Mesenchymal stem cell (in vitro differentiated cells and primary cell): ENCODE measurements around the gene SPATA22.
"Not testable (repeated sequence)": the region's sequence is repeated elsewhere in the genome, so short reads cannot be mapped to it uniquely, and the experiment has no call there.

Source experiments
- DNase-seq: peaks from one replicate; pipeline ENCODE4 v3.0.0-alpha.2; 2013
- H2AFZ ChIP-seq: one replicate; pipeline ENCODE4 v1.6.1; 2013; ENCODE audit warnings: low read depth, mild to moderate bottlenecking, control low read depth, inconsistent platforms, low read length, moderate library complexity
- H2AK5ac ChIP-seq: 2 replicates; pipeline ENCODE4 v1.6.1; 2013; ENCODE audit warnings: low read length, moderate library complexity, mild to moderate bottlenecking, inconsistent platforms; ENCODE audit not compliant: severe bottlenecking
- H2BK120ac ChIP-seq: one replicate; pipeline ENCODE4 v1.6.1; 2013; ENCODE audit warnings: low read depth, mild to moderate bottlenecking, inconsistent platforms, low read length, moderate library complexity
- H2BK12ac ChIP-seq, 2 experiments: one replicate each; pipeline ENCODE4 v1.6.1; 2013; ENCODE audit warnings: inconsistent platforms in 2 of 2, low read length in 2 of 2, mild to moderate bottlenecking in 2 of 2, moderate library complexity in 2 of 2, control low read depth in 1 of 2
- H2BK15ac ChIP-seq: one replicate; pipeline ENCODE4 v1.6.1; 2013; ENCODE audit warnings: mild to moderate bottlenecking, low read depth, inconsistent platforms; ENCODE audit not compliant: poor library complexity, severe bottlenecking
- H2BK5ac ChIP-seq: 2 replicates; pipeline ENCODE4 v1.6.1; 2013; ENCODE audit warnings: low read depth, mild to moderate bottlenecking, low read length, control low read depth, inconsistent platforms; ENCODE audit not compliant: poor library complexity, severe bottlenecking
- H3K14ac ChIP-seq, 2 experiments: one replicate each; pipeline ENCODE4 v1.6.1; 2013; ENCODE audit warnings: inconsistent platforms in 2 of 2, low read length in 2 of 2, control low read depth in 1 of 2, mild to moderate bottlenecking in 1 of 2, moderate library complexity in 1 of 2
- H3K18ac ChIP-seq, 2 experiments: one replicate each; pipeline ENCODE4 v1.6.1; 2013; ENCODE audit warnings: inconsistent platforms in 2 of 2, low read length in 2 of 2, control low read depth in 1 of 2, low read depth in 1 of 2, mild to moderate bottlenecking in 1 of 2
- H3K23ac ChIP-seq, 2 experiments: one replicate each; pipeline ENCODE4 v1.6.1; 2013; ENCODE audit warnings: inconsistent platforms in 2 of 2, low read length in 2 of 2, mild to moderate bottlenecking in 2 of 2, moderate library complexity in 2 of 2, control low read depth in 1 of 2
- H3K27ac ChIP-seq: 2 replicates; pipeline ENCODE4 v1.5.1; 2013; ENCODE audit warnings: mild to moderate bottlenecking, moderate library complexity, low read length, control low read depth, inconsistent platforms; ENCODE audit not compliant: poor library complexity, severe bottlenecking
- H3K27me3 ChIP-seq, 2 experiments: 2 replicates each; pipeline versions ENCODE4 v1.6.1 to v1.7.0; 2013; ENCODE audit warnings: low read length in 2 of 2, mild to moderate bottlenecking in 2 of 2, moderate library complexity in 2 of 2, control low read depth in 1 of 2, inconsistent platforms in 1 of 2; ENCODE audit not compliant: control insufficient read depth in 1 of 2, insufficient read depth in 1 of 2
- H3K36me3 ChIP-seq, 2 experiments: 2 replicates each; pipeline versions ENCODE4 v1.6.1 to v1.7.0; 2013; ENCODE audit warnings: low read length in 2 of 2, control low read depth in 1 of 2, inconsistent platforms in 1 of 2, low read depth in 1 of 2, mild to moderate bottlenecking in 1 of 2; ENCODE audit not compliant: insufficient read depth in 2 of 2, control insufficient read depth in 1 of 2
- H3K4ac ChIP-seq, 2 experiments: one replicate each; pipeline ENCODE4 v1.6.1; 2013; ENCODE audit warnings: inconsistent platforms in 2 of 2, low read length in 2 of 2, mild to moderate bottlenecking in 2 of 2, moderate library complexity in 2 of 2, control low read depth in 1 of 2, low read depth in 1 of 2
- H3K4me1 ChIP-seq: 2 replicates; pipeline ENCODE4 v1.6.1; 2013; ENCODE audit warnings: low read depth, low read length, control low read depth; ENCODE audit not compliant: control insufficient read depth, insufficient read depth
- H3K4me2 ChIP-seq: 2 replicates; pipeline ENCODE4 v1.6.1; 2013; ENCODE audit warnings: low read length, mild to moderate bottlenecking, inconsistent platforms; ENCODE audit not compliant: poor library complexity, severe bottlenecking
- H3K4me3 ChIP-seq, 2 experiments: 2 replicates each; pipeline versions ENCODE4 v1.5.1 to v1.7.0; 2013; ENCODE audit warnings: low read length in 2 of 2, mild to moderate bottlenecking in 2 of 2, control low read depth in 1 of 2, low read depth in 1 of 2; ENCODE audit not compliant: insufficient read depth in 1 of 2
- H3K79me1 ChIP-seq: replicated peaks from 2 replicates; pipeline ENCODE4 v1.6.1; 2013; ENCODE audit warnings: mild to moderate bottlenecking, control low read depth, low read length, inconsistent platforms; ENCODE audit not compliant: poor library complexity, severe bottlenecking
- H3K9ac ChIP-seq: 2 replicates; pipeline ENCODE4 v1.7.0; 2013; ENCODE audit warnings: mild to moderate bottlenecking, low read length, moderate library complexity
- H3K9me3 ChIP-seq: 2 replicates; pipeline ENCODE4 v1.7.0; 2013; ENCODE audit warnings: mild to moderate bottlenecking, low read length; ENCODE audit not compliant: control insufficient read depth
- H4K8ac ChIP-seq: one replicate; pipeline ENCODE4 v1.6.1; 2013; ENCODE audit warnings: inconsistent platforms, mild to moderate bottlenecking, low read length, moderate library complexity
- H4K91ac ChIP-seq: one replicate; pipeline ENCODE4 v1.6.1; 2013; ENCODE audit warnings: mild to moderate bottlenecking, low read length, inconsistent platforms
- WGBS: methylation state at CpG from one replicate; pipeline ENCODE4 v1.1.7; 2013; ENCODE audit warnings: mixed read lengths; 5-methylcytosine and 5-hydroxymethylcytosine counted together

Gene SPATA22

DNA sequence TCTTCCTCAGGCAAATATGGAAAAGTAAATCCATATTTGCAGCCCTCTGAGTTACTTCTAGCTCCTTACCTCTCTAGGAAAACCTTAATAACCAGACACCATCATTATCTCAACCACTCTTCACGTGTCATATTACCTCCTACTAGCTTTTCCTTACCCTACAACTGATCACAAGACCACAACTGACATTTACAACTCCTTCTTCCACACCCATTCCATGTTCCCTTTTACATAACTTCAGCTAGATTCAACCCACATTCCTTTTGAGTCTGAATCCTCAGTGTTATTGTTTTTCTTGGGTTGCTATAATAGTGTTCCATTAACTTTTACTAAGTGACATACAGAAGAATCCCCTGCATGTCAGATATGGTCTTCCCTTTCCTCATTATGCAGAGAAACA, 33.3 kb downstream of the SPATA22 start:
- Histone ChIP-seq H3K79me1 (no peaks in the 10 kb centered on the region), H3K4ac (no peak overlapping the region), H4K8ac (no peak overlapping the region), H3K14ac (no peak overlapping the region), H2BK5ac (no peak overlapping the region), H3K4me2 (no peak overlapping the region), H2BK12ac (no peak overlapping the region), H3K27me3 (no peaks in the 10 kb centered on the region), H3K9me3 (no peaks in the 10 kb centered on the region), H3K18ac (no peak overlapping the region), H3K9ac (no peak overlapping the region), H2BK120ac (no peak overlapping the region), H2AFZ (no peak overlapping the region), H2AK5ac (no peak overlapping the region), H2BK15ac (no peak overlapping the region), H3K36me3 (no peaks in the 10 kb centered on the region), H4K91ac (no peak overlapping the region), H3K27ac (no peak overlapping the region), H3K23ac (no peak overlapping the region), H3K4me3 (no peak overlapping the region), H3K4me1 (no peaks in the 10 kb centered on the region)
- DNase-seq, result no peak
- WGBS, result 17% methylated on average over 1 of the region's 1 CpG

DNA sequence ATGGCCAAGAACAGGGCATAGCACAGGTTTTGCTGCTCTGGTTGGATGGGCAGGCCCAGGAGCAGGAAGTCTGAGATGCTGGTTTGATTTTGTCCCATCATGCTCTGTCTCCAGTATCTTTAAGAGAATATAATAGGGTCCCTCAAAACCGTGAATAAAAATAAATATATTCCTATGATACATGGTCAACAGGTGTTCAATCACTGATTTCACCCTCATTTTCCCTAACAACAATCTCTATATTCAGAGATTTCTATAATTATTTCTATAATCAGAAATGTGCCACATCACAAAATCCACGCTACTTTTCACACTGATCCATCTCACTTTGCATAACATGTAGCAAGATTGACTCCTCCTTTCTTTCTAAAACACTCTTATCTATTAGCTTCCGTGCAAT, 37.9 kb downstream of the SPATA22 start, which contains the start of gene OR1E2:
TSS of gene OR1E2 (minus strand) at position 101 of the 400 bp plus-strand sequence. CDS start at position 101, 0 bp downstream.
- Histone ChIP-seq H2BK5ac (no peak within 1 kb of the TSS), H2BK15ac (no peak within 1 kb of the TSS), H3K27ac (no peak within 1 kb of the TSS), H3K36me3 (no peaks in the 10 kb centered on the region), H3K9me3 (peaks cover 10% of the 10 kb centered on the region), H3K79me1 (no peaks in the 10 kb centered on the region), H3K4ac (no peak within 1 kb of the TSS), H3K4me2 (no peak within 1 kb of the TSS), H3K27me3 (no peaks in the 10 kb centered on the region), H3K14ac (no peak within 1 kb of the TSS), H2AFZ (no peak within 1 kb of the TSS), H3K4me1 (no peaks in the 10 kb centered on the region), H2AK5ac (no peak within 1 kb of the TSS), H2BK120ac (no peak within 1 kb of the TSS), H4K91ac (no peak within 1 kb of the TSS), H2BK12ac (no peak within 1 kb of the TSS), H3K4me3 (no peak within 1 kb of the TSS), H4K8ac (no peak within 1 kb of the TSS), H3K23ac (no peak within 1 kb of the TSS), H3K18ac (no peak within 1 kb of the TSS), H3K9ac (no peak within 1 kb of the TSS)
- 69% methylated on average over 2 of the region's 3 CpGs for WGBS
- no peak for DNase-seq

GRCh38 chr17:3433215-3433614, 38.4 kb downstream of the SPATA22 start:
- not testable (repeated sequence) for H2AK5ac ChIP-seq, H3K9me3 ChIP-seq, H3K18ac ChIP-seq, H3K23ac ChIP-seq, H4K8ac ChIP-seq, H3K4ac ChIP-seq, H3K9ac ChIP-seq, H3K36me3 ChIP-seq, H3K4me2 ChIP-seq, H3K27ac ChIP-seq, H3K4me3 ChIP-seq, H2BK5ac ChIP-seq, H2BK120ac ChIP-seq, H2BK15ac ChIP-seq, DNase-seq, H3K4me1 ChIP-seq, H4K91ac ChIP-seq, H3K79me1 ChIP-seq, H3K27me3 ChIP-seq, H2BK12ac ChIP-seq, H2AFZ ChIP-seq, H3K14ac ChIP-seq
- WGBS, result 45% methylated on average over 7 of the region's 7 CpGs

- Histone ChIP-seq H3K27ac (no peak overlapping the region), H3K23ac (no peak overlapping the region), H2BK12ac (no peak overlapping the region), H2AFZ (no peak overlapping the region), H2BK5ac (no peak overlapping the region), H3K9me3 (peaks cover 11% of the 10 kb centered on the region), H4K8ac (no peak overlapping the region), H3K36me3 (no peaks in the 10 kb centered on the region), H3K14ac (no peak overlapping the region), H3K79me1 (no peaks in the 10 kb centered on the region), H3K4me3 (no peak overlapping the region), H3K27me3 (no peaks in the 10 kb centered on the region), H3K4me1 (no peaks in the 10 kb centered on the region), H2BK15ac (no peak overlapping the region), H3K9ac (no peak overlapping the region), H3K18ac (no peak overlapping the region), H2BK120ac (no peak overlapping the region), H3K4ac (no peak overlapping the region), H4K91ac (no peak overlapping the region), H3K4me2 (no peak overlapping the region), H2AK5ac (no peak overlapping the region)
- 33% methylated on average over 1 of the region's 2 CpGs for WGBS
- no peak for DNase-seq
Measured at GRCh38 chr17:3418222-3418621, 53.4 kb downstream of the SPATA22 start.
